Keratinocyte (primary cell): ENCODE data around the gene ACTG1. TPM values are rescaled to one million over a fixed set of nuclear protein-coding genes. Genes with fewer than 3 reads are reported as not detected.

Experiments
- DNase-seq: peaks from one replicate; pipeline ENCODE4 v3.0.0-alpha.2; 2011; ENCODE audit warnings: low read depth, missing footprints, low spot score
- FAIRE-seq: peaks from 2 replicates; lab custom pipeline; 2011; peaks lifted over from hg19 to GRCh38; lab: Jason Lieb, UNC
- H2AFZ ChIP-seq: 2 replicates; pipeline ENCODE4 v1.6.0; 2012; ENCODE audit warnings: low read length, control low read depth, inconsistent platforms; ENCODE audit not compliant: control insufficient read depth
- H3K27ac ChIP-seq: 2 replicates; pipeline ENCODE4 v1.5.1; 2011; ENCODE audit warnings: low read length; ENCODE audit not compliant: control insufficient read depth, insufficient read depth
- H3K27me3 ChIP-seq: 3 replicates; pipeline ENCODE4 v1.6.0; 2011; ENCODE audit warnings: low read length; ENCODE audit not compliant: control insufficient read depth, insufficient read depth; ENCODE audit errors: extremely low read depth
- H3K36me3 ChIP-seq, 2 experiments: 2 replicates in 1 of 2; 3 replicates in 1 of 2; pipeline ENCODE4 v1.5.1; 2011; ENCODE audit warnings: low read length in 2 of 2, mild to moderate bottlenecking in 1 of 2; ENCODE audit not compliant: control insufficient read depth in 2 of 2, insufficient read depth in 2 of 2; ENCODE audit errors: extremely low read depth in 1 of 2
- H3K4me1 ChIP-seq: 3 replicates; pipeline ENCODE4 v1.5.1; 2011; ENCODE audit warnings: low read length; ENCODE audit not compliant: control insufficient read depth, insufficient read depth; ENCODE audit errors: extremely low read depth
- H3K4me2 ChIP-seq: 3 replicates; pipeline ENCODE4 v1.6.0; 2011; ENCODE audit warnings: low read depth, low read length; ENCODE audit not compliant: control insufficient read depth, insufficient read depth; ENCODE audit errors: extremely low read depth
- H3K4me3 ChIP-seq, 3 experiments: fragments of 200-600 bp in 1 of 3; sonication (generic) in 1 of 3; 2 replicates in 2 of 3; 3 replicates in 1 of 3; pipeline ENCODE4 v1.5.1; 2011 to 2016; ENCODE audit warnings: low read length in 3 of 3, mild to moderate bottlenecking in 3 of 3, control low read depth in 2 of 3, inconsistent platforms in 1 of 3, low read depth in 1 of 3, mixed read lengths in 1 of 3, mixed run types in 1 of 3, moderate library complexity in 1 of 3; ENCODE audit not compliant: control insufficient read depth in 2 of 3, insufficient read depth in 2 of 3; ENCODE audit errors: extremely low read depth in 1 of 3
- H3K79me2 ChIP-seq: 2 replicates; pipeline ENCODE4 v1.6.0; 2012; ENCODE audit warnings: low read length; ENCODE audit not compliant: control insufficient read depth, insufficient read depth
- H3K9ac ChIP-seq: 3 replicates; pipeline ENCODE4 v1.6.0; 2011; ENCODE audit warnings: low read length; ENCODE audit not compliant: control insufficient read depth, insufficient read depth; ENCODE audit errors: extremely low read depth
- H3K9me1 ChIP-seq: 3 replicates; pipeline ENCODE4 v1.6.0; 2011; ENCODE audit warnings: low read length; ENCODE audit not compliant: control insufficient read depth, insufficient read depth; ENCODE audit errors: extremely low read depth
- H3K9me3 ChIP-seq: 2 replicates; pipeline ENCODE4 v1.5.1; 2012; ENCODE audit warnings: low read depth, low read length; ENCODE audit not compliant: control insufficient read depth
- H4K20me1 ChIP-seq: 3 replicates; pipeline ENCODE4 v1.6.0; 2011; ENCODE audit warnings: low read length; ENCODE audit not compliant: control insufficient read depth, insufficient read depth; ENCODE audit errors: extremely low read depth
- EZH2 ChIP-seq: IDR thresholded peaks from one replicate; pipeline ENCODE4 v1.6.1; 2012; ENCODE audit warnings: inconsistent platforms, mild to moderate bottlenecking, low read length, moderate library complexity
- dilution Hi-C: fragments of 300-500 bp; cut with MboI; formaldehyde crosslinking; loops from one replicate; pipeline ENCODE4 v1.7.0; 2020; ENCODE audit warnings: low sequenced_read_pairs; ENCODE audit not compliant: extremely low pct_ligation_motif_present
- polyA plus RNA-seq, 5 experiments: library from polyadenylated mRNA; depleted of rRNA in 3 of 5; stranded (reverse) in 3 of 5; stranded (forward) in 1 of 5; unstranded in 1 of 5; fragments of >200 nt; gene quantifications; 1 replicate in 1 of 5; 2 replicates in 3 of 5; 3 replicates in 1 of 5; pipeline versions ENCODE4 v1.2.1 to v1.2.3, GENCODE V29; 2011 to 2012; ENCODE audit warnings: missing spikeins in 2 of 5, low read depth in 1 of 5, low replicate concordance in 1 of 5
- TF ChIP-seq, protein P1 (sequence below), 3 experiments: IDR thresholded peaks in 1 of 3; conservative IDR thresholded peaks in 1 of 3; optimal IDR thresholded peaks in 1 of 3; 2 replicates in 2 of 3; 3 replicates in 1 of 3; pipeline versions ENCODE3 to v1.5.1; 2011; ENCODE audit warnings: low read length in 3 of 3, mild to moderate bottlenecking in 3 of 3, moderate library complexity in 2 of 3, control low read depth in 1 of 3, inconsistent platforms in 1 of 3; ENCODE audit not compliant: insufficient read depth in 2 of 3; ENCODE audit errors: extremely low read depth in 1 of 3

The ACTG1 gene
- polyA plus RNA-seq, 1 donor (not counting 4 experiments of a cell fraction or from before 2014, with no cell fraction given) = 1,867 TPM

- H3K4me2 ChIP-seq = no peak overlapping the region
- no peak for DNase-seq
- no peaks in the 10 kb centered on the region for H3K36me3 ChIP-seq
- no peak overlapping the region for H3K27ac ChIP-seq
- no peak overlapping the region for H3K4me3 ChIP-seq
- H3K9me3 ChIP-seq = no peaks in the 10 kb centered on the region
- H3K9ac ChIP-seq = no peak overlapping the region
- dilution Hi-C loops = no loop called here
- H3K4me1 ChIP-seq = no peaks in the 10 kb centered on the region
- FAIRE-seq = no peak
- peaks cover 28% of the 10 kb centered on the region for H3K27me3 ChIP-seq
- TF ChIP-seq EZH2 = no peak
- TF ChIP-seq, protein P1, sequence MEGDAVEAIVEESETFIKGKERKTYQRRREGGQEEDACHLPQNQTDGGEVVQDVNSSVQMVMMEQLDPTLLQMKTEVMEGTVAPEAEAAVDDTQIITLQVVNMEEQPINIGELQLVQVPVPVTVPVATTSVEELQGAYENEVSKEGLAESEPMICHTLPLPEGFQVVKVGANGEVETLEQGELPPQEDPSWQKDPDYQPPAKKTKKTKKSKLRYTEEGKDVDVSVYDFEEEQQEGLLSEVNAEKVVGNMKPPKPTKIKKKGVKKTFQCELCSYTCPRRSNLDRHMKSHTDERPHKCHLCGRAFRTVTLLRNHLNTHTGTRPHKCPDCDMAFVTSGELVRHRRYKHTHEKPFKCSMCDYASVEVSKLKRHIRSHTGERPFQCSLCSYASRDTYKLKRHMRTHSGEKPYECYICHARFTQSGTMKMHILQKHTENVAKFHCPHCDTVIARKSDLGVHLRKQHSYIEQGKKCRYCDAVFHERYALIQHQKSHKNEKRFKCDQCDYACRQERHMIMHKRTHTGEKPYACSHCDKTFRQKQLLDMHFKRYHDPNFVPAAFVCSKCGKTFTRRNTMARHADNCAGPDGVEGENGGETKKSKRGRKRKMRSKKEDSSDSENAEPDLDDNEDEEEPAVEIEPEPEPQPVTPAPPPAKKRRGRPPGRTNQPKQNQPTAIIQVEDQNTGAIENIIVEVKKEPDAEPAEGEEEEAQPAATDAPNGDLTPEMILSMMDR (optimal IDR thresholded peaks at IDR 0.05 in 1 of 3, IDR thresholded peaks at IDR 0.05 in 1 of 3, conservative IDR thresholded peaks at IDR 0.05 in 1 of 3; ENCODE audit: extremely low read depth in 1 of 3, insufficient read depth in 2 of 3, low read length in 3 of 3) = no peak
- H2AFZ ChIP-seq = no peak overlapping the region
- no peaks in the 10 kb centered on the region for H3K79me2 ChIP-seq
- no peaks in the 10 kb centered on the region for H4K20me1 ChIP-seq
- no peaks in the 10 kb centered on the region for H3K9me1 ChIP-seq
These were observed 19.9 kb downstream of the ACTG1 start for GRCh38 chr17:81492706-81493105.

DNA sequence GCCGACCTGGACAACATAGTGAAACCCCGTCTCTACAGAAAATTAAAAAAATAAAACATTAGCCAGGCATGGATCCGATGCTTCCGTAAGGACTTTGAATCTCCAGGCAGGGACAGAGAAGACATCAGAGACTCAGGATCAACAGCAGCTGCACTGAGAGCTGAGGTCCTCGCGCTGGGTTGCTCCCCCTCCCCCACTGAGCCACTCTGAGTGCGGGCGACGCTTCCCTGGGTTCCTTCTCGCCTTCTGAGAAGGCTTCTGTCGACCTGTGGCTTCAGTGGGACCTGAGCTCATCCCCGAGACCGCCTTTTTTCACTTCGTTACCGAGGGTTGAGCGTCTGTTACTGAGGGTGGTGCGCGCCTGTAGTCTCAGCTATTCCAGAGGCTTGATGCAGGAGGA, 20.4 kb downstream of the ACTG1 start:
- Histone ChIP-seq H3K36me3 (no peaks in the 10 kb centered on the region), H3K9me3 (no peaks in the 10 kb centered on the region), H3K9me1 (no peaks in the 10 kb centered on the region), H3K79me2 (no peaks in the 10 kb centered on the region), H4K20me1 (no peaks in the 10 kb centered on the region), H3K4me1 (no peaks in the 10 kb centered on the region), H3K4me3 (no peak overlapping the region), H3K9ac (no peak overlapping the region), H3K27me3 (peaks cover 28% of the 10 kb centered on the region), H3K4me2 (no peak overlapping the region), H2AFZ (no peak overlapping the region), H3K27ac (no peak overlapping the region)
- no peak for TF ChIP-seq EZH2
- TF ChIP-seq, protein P1 (optimal IDR thresholded peaks at IDR 0.05 in 1 of 3, IDR thresholded peaks at IDR 0.05 in 1 of 3, conservative IDR thresholded peaks at IDR 0.05 in 1 of 3; ENCODE audit: extremely low read depth in 1 of 3, insufficient read depth in 2 of 3, low read length in 3 of 3) = no peak
- DNase-seq (no peak), FAIRE-seq (no peak)
- dilution Hi-C loops = no loop called here
